IPS-20b (cell line): ENCODE data around the gene GLP2R.

Source experiments
- H3K27ac ChIP-seq: one replicate; pipeline ENCODE4 v1.5.1; 2013; ENCODE audit warnings: low read length
- H3K27me3 ChIP-seq: 2 replicates; pipeline ENCODE4 v1.6.1; 2013; ENCODE audit warnings: mild to moderate bottlenecking, low read length, inconsistent platforms; ENCODE audit not compliant: insufficient read depth
- H3K36me3 ChIP-seq: 2 replicates; pipeline ENCODE4 v1.6.1; 2013; ENCODE audit warnings: low read depth, mild to moderate bottlenecking, inconsistent platforms, low read length, moderate library complexity; ENCODE audit not compliant: insufficient read depth
- H3K4me1 ChIP-seq: 2 replicates; pipeline ENCODE4 v1.6.1; 2013; ENCODE audit warnings: mild to moderate bottlenecking, control low read depth, inconsistent platforms, low read length, moderate library complexity; ENCODE audit not compliant: insufficient read depth
- H3K4me3 ChIP-seq: 2 replicates; pipeline ENCODE4 v1.5.1; 2013; ENCODE audit warnings: mild to moderate bottlenecking, low read length, inconsistent platforms
- H3K9ac ChIP-seq: 2 replicates; pipeline ENCODE4 v1.6.1; 2013; ENCODE audit warnings: low read depth, mild to moderate bottlenecking, inconsistent platforms, low read length, moderate library complexity
- H3K9me3 ChIP-seq: 2 replicates; pipeline ENCODE4 v1.6.1; 2013; ENCODE audit warnings: mild to moderate bottlenecking, low read depth, low read length, inconsistent platforms; ENCODE audit not compliant: insufficient read depth

Gene GLP2R

DNA sequence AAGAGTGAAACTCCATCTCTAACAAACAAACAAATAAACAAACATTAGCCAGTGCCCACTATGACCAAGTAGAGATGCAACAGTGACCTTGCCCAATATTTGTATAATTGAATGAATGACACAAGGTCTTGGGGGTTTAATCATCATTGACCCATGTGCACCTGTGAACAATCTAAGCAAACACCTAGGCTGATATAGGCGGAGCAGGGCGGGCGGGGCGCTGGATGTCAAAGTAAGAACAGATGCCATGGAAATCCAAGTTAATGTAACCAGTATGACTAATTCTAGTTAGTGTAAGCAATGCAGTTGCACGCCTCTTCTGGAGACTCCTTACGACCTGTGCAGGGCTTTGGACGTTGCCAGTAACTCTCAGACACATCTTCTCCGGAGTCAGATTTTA, 61.8 kb downstream of the GLP2R start:
- H3K27ac ChIP-seq, result no peak overlapping the region
- no peak overlapping the region for H3K4me3 ChIP-seq
- H3K27me3 ChIP-seq, result no peaks in the 10 kb centered on the region
- no peak overlapping the region for H3K9ac ChIP-seq
- H3K36me3 ChIP-seq, result no peaks in the 10 kb centered on the region
- H3K9me3 ChIP-seq, result peaks cover 19% of the 10 kb centered on the region
- no peaks in the 10 kb centered on the region for H3K4me1 ChIP-seq

GRCh38 chr17:9890124-9890523, 64.4 kb downstream of the GLP2R start:
- Histone ChIP-seq H3K9ac (no peak overlapping the region), H3K36me3 (no peaks in the 10 kb centered on the region), H3K27ac (no peak overlapping the region), H3K9me3 (no peaks in the 10 kb centered on the region), H3K27me3 (no peaks in the 10 kb centered on the region), H3K4me3 (no peak overlapping the region), H3K4me1 (no peaks in the 10 kb centered on the region)

- H3K9ac ChIP-seq, result no peak overlapping the region
- no peaks in the 10 kb centered on the region for H3K27me3 ChIP-seq
- no peak overlapping the region for H3K27ac ChIP-seq
- no peaks in the 10 kb centered on the region for H3K4me1 ChIP-seq
- no peaks in the 10 kb centered on the region for H3K9me3 ChIP-seq
- H3K36me3 ChIP-seq, result no peaks in the 10 kb centered on the region
- no peak overlapping the region for H3K4me3 ChIP-seq
These were observed 67.8 kb downstream of the GLP2R start for GRCh38 chr17:9893411-9894012.

- Histone ChIP-seq H3K4me3 (no peak overlapping the region), H3K27ac (no peak overlapping the region), H3K9ac (no peak overlapping the region), H3K9me3 (no peaks in the 10 kb centered on the region), H3K36me3 (no peaks in the 10 kb centered on the region), H3K27me3 (no peaks in the 10 kb centered on the region), H3K4me1 (no peaks in the 10 kb centered on the region)
These were observed 68.5 kb downstream of the GLP2R start for GRCh38 chr17:9894231-9894630.

- no peak overlapping the region for H3K27ac ChIP-seq
- H3K27me3 ChIP-seq, result no peaks in the 10 kb centered on the region
- H3K4me1 ChIP-seq, result no peaks in the 10 kb centered on the region
- no peak overlapping the region for H3K4me3 ChIP-seq
- no peak overlapping the region for H3K9ac ChIP-seq
- H3K36me3 ChIP-seq, result no peaks in the 10 kb centered on the region
- no peaks in the 10 kb centered on the region for H3K9me3 ChIP-seq
These were observed 70.2 kb downstream of the GLP2R start for GRCh38 chr17:9895923-9896322.

DNA sequence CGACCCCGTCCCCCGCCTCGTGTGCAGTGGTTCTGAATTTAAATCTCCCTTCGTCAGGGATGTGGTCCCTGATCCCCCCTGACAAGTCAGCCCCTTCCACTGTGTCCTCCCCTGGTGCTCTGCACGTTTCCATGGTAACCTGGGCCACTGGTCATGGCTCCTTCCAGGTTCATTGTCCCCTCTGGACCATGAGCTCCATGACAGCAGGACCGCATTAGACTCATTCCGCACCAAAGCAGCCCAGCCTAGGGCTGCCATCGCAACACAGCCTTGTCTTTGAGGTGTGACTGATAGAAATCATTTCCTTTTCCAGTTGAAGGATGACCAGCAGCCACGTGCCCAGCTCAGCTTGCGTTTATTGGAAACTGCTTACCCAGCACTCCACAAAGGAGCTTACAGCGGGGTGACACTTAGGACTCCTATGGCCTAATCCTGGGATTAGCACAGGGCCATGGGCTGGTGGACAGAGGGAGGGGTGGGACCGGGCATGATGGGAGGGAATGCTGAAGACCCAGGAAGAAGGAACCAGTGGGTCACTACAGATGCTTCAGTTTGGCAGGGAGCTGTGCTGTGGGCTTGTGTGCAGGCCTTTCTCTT, 71.7 kb downstream of the GLP2R start:
- H3K4me1 ChIP-seq, result 0 out of 2 replicates have a peak, but pooled peaks cover 3% of the 10 kb centered on the region
- no peak overlapping the region for H3K27ac ChIP-seq
- H3K9me3 ChIP-seq, result no peaks in the 10 kb centered on the region
- H3K4me3 ChIP-seq, result no peak overlapping the region
- no peaks in the 10 kb centered on the region for H3K27me3 ChIP-seq
- H3K36me3 ChIP-seq, result no peaks in the 10 kb centered on the region
- no peak overlapping the region for H3K9ac ChIP-seq

DNA sequence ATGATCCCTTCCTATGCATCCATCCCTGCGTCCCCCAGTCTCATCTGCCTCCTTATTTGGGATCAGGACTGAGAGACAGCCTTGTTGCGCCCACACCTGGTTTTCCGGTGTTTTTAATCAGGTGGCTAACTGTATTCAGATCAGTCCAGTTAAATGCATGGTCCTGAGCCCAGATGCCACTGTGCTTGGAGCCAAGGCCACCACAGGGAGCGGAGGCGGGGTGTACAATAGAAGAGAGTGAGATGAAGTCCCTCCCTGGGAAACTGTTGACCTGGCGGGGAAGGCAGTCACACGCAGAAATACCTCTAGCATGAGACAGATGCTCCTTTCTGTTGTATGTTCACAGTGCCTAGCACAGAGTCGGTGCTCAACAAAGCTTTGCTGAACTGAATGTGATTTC, 73.1 kb downstream of the GLP2R start:
- Histone ChIP-seq H3K4me1 (0 out of 2 replicates have a peak, but pooled peaks cover 3% of the 10 kb centered on the region), H3K27me3 (no peaks in the 10 kb centered on the region), H3K9me3 (no peaks in the 10 kb centered on the region), H3K4me3 (no peak overlapping the region), H3K27ac (no peak overlapping the region), H3K9ac (no peak overlapping the region), H3K36me3 (no peaks in the 10 kb centered on the region)

- H3K27ac ChIP-seq, result no peak overlapping the region
- H3K9ac ChIP-seq, result no peak overlapping the region
- H3K9me3 ChIP-seq, result no peaks in the 10 kb centered on the region
- no peaks in the 10 kb centered on the region for H3K27me3 ChIP-seq
- 0 out of 2 replicates have a peak, but pooled peaks cover 3% of the 10 kb centered on the region for H3K4me1 ChIP-seq
- H3K4me3 ChIP-seq, result no peak overlapping the region
- no peaks in the 10 kb centered on the region for H3K36me3 ChIP-seq
These were observed 73.7 kb downstream of the GLP2R start for GRCh38 chr17:9899280-9900043.

- H3K27me3 ChIP-seq, result no peaks in the 10 kb centered on the region
- no peak overlapping the region for H3K9ac ChIP-seq
- no peak overlapping the region for H3K27ac ChIP-seq
- no peaks in the 10 kb centered on the region for H3K36me3 ChIP-seq
- no peak overlapping the region for H3K4me3 ChIP-seq
- no peaks in the 10 kb centered on the region for H3K9me3 ChIP-seq
- 0 out of 2 replicates have a peak, but pooled peaks cover 3% of the 10 kb centered on the region for H3K4me1 ChIP-seq
These were observed 74.4 kb downstream of the GLP2R start for GRCh38 chr17:9900044-9900594.

- H3K4me3 ChIP-seq, result no peak overlapping the region
- no peak overlapping the region for H3K9ac ChIP-seq
- H3K9me3 ChIP-seq, result no peaks in the 10 kb centered on the region
- 0 out of 2 replicates have a peak, but pooled peaks cover 3% of the 10 kb centered on the region for H3K4me1 ChIP-seq
- no peaks in the 10 kb centered on the region for H3K27me3 ChIP-seq
- no peaks in the 10 kb centered on the region for H3K36me3 ChIP-seq
- no peak overlapping the region for H3K27ac ChIP-seq
These were observed 75.1 kb downstream of the GLP2R start for GRCh38 chr17:9900784-9901183.

DNA sequence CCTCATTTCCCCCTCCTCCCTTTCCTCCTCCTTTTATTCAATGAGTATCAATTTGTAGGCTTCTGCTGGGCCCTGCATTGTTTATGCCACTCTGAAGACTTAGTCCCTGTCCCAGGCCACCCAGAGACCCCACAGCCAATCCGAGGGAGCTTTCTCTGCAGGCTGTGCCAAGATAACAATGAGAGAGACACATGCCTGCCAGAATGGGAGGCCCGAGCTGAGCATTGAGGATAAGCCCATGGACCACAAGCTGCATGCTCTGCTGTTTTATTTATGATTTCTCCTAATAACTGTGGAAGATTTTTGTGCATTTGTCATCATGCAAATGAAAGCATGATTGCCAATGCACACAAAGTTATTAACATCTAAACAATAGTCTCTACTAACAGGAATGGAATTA, 76.4 kb downstream of the GLP2R start:
- H3K27me3 ChIP-seq, result no peaks in the 10 kb centered on the region
- no peak overlapping the region for H3K9ac ChIP-seq
- H3K4me3 ChIP-seq, result no peak overlapping the region
- no peaks in the 10 kb centered on the region for H3K9me3 ChIP-seq
- H3K36me3 ChIP-seq, result no peaks in the 10 kb centered on the region
- H3K4me1 ChIP-seq, result 0 out of 2 replicates have a peak, but pooled peaks cover 3% of the 10 kb centered on the region
- H3K27ac ChIP-seq, result no peak overlapping the region
